HepG2 (cell line): ENCODE measurements around the gene FCHSD1. TPM values are rescaled to one million over a fixed set of nuclear protein-coding genes. Genes with fewer than 3 reads are reported as not detected.

Experiments
- ERF ChIP-seq: IDR thresholded peaks from 2 replicates; pipeline ENCODE4 v1.6.1; 2018; ENCODE audit warnings: missing biosample characterization, missing genetic modification reagents
- HHEX ChIP-seq: IDR thresholded peaks from 2 replicates; pipeline ENCODE4 v1.6.1; 2016; ENCODE audit warnings: control low read depth
- RAD51 ChIP-seq: fragments of 450-650 bp; IDR thresholded peaks from 2 replicates; pipeline ENCODE4 v1.6.1; 2016; ENCODE audit warnings: borderline replicate concordance
- ZNF124 ChIP-seq: sonication (generic); formaldehyde crosslinking; IDR thresholded peaks from 2 replicates; pipeline ENCODE4 v1.4.0; 2020; ENCODE audit warnings: missing genetic modification reagents
- ZNF570 ChIP-seq: sonication (generic); formaldehyde crosslinking; IDR thresholded peaks from 2 replicates; pipeline ENCODE4 v1.4.0; 2020; ENCODE audit warnings: mild to moderate bottlenecking, missing genetic modification reagents, borderline replicate concordance
- ZNF615 ChIP-seq: sonication (generic); formaldehyde crosslinking; IDR thresholded peaks from 2 replicates; pipeline ENCODE4 v1.5.0; 2020; ENCODE audit warnings: mild to moderate bottlenecking, missing genetic modification reagents, borderline replicate concordance
- polyA plus RNA-seq, 8 experiments: library from polyadenylated mRNA; depleted of rRNA in 3 of 8; stranded (reverse) in 7 of 8; unstranded in 1 of 8; fragments of >200 nt; fragmentation: Illumina TruSeq in 4 of 8; extraction: Trizol in 4 of 8; gene quantifications; 2 replicates each; pipeline versions ENCODE4 v1.2.1 to v1.2.3, GENCODE V29; 2011 to 2016; ENCODE audit warnings: low read depth in 4 of 8, missing spikeins in 1 of 8, mixed read lengths in 1 of 8; ENCODE audit not compliant: insufficient read depth in 1 of 8
- total RNA-seq, 5 experiments: library from RNA; depleted of rRNA; stranded (reverse); fragments of >200 nt; fragmentation: Illumina TruSeq; extraction: Trizol; gene quantifications; 2 replicates each; pipeline ENCODE4 v1.2.3, GENCODE V29; 2016; ENCODE audit warnings: low read depth in 1 of 5
- TF ChIP-seq, protein P1 (sequence below): sonication (generic); formaldehyde crosslinking; IDR thresholded peaks from 2 replicates; pipeline ENCODE4 v1.8.1; 2023; ENCODE audit warnings: mild to moderate bottlenecking, moderate library complexity, missing genetic modification reagents
- TF ChIP-seq, protein P2 (sequence below): sonication (generic); formaldehyde crosslinking; IDR thresholded peaks from 2 replicates; pipeline ENCODE4 v1.8.1; 2022; ENCODE audit warnings: mild to moderate bottlenecking, missing genetic modification reagents
- TF ChIP-seq, protein P3 (sequence below): sonication (generic); formaldehyde crosslinking; IDR thresholded peaks from 2 replicates; pipeline ENCODE4 v1.4.0; 2020; ENCODE audit warnings: missing genetic modification reagents, borderline replicate concordance
- TF ChIP-seq, protein P4 (sequence below): sonication (generic); formaldehyde crosslinking; IDR thresholded peaks from 2 replicates; pipeline ENCODE4 v1.4.0; 2020; ENCODE audit warnings: mild to moderate bottlenecking, missing genetic modification reagents
- TF ChIP-seq, protein P5 (sequence below): sonication (generic); formaldehyde crosslinking; IDR thresholded peaks from 2 replicates; pipeline ENCODE4 v1.5.1; 2020; ENCODE audit warnings: mild to moderate bottlenecking, missing genetic modification reagents, moderate library complexity
- TF ChIP-seq, protein P6 (sequence below): sonication (generic); formaldehyde crosslinking; IDR thresholded peaks from 2 replicates; pipeline ENCODE4 v1.5.0; 2020; ENCODE audit warnings: mild to moderate bottlenecking, missing genetic modification reagents, borderline replicate concordance

FCHSD1 gene
- total and polyA plus RNA-seq, 2 of the 13 experiments (the other 11 are each of a cell fraction or from before 2014, with no cell fraction given), result 5.5 to 15.4 TPM

DNA sequence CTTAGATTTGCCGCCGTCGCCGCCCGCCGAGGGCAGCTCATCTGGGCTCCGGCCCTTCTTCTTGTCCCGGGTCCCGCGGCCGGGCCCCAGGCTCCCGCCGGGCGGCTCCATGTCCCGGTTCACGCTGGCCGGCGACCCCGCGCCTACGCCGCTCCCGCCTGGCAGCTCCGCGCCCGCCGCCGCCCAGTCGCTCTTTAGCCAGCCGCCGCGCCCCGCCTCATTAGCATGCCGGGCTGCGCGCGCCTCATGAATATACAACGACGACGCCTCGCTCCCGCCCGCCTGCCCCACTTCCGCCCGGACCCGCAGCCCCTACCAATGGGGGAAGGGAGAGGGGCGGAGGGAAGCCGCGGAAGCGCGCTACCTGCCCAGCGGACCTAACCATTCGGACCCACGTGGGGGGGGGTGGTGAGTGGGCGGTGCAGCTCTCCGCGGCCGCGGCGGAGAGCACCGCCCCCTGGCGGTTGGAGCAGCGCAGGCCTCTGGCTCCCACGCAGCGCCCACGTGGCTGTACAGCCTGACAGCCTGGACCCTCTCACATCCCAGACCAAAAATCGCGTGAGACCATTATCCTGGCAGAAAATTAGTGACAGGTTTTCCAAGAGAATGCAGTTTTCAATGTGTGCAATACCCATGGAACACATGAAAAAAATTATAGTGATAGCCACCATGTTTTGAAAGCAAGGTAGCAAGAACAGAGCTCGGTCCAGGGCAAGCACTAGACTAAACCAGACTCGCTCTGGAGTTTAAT is 32.2 kb downstream of the FCHSD1 start, which contains the start of gene DIAPH1 (continued):
- TF ChIP-seq, protein P1, sequence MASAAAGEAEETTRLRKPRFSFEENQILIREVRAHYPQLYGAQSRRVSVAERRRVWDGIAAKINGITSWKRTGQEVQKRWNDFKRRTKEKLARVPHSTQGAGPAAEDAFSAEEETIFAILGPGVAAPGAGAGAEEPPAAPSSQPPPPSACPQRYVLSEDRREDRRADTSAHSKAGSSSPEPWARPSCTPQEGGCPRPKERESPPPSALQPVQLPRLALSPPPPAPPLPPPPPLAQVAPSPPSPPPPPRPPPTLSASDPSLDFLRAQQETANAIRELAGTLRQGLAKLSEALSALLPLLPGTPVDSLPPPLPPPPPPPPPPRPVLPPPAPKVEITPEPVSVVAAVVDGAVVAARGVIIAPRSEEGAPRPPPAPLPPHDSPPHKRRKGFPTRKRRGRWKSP, result peak; percentile 94
- TF ChIP-seq RAD51 (no peak), ZNF615 (CRISPR knock-in tag) (no peak), ZNF570 (no peak; the same call in 1 of the 2 replicates), HHEX (CRISPR knock-in tag) (no peak), ERF (peak; percentile 80), ZNF124 (no peak; the same call in 1 of the 2 replicates)
- TF ChIP-seq, protein P2, sequence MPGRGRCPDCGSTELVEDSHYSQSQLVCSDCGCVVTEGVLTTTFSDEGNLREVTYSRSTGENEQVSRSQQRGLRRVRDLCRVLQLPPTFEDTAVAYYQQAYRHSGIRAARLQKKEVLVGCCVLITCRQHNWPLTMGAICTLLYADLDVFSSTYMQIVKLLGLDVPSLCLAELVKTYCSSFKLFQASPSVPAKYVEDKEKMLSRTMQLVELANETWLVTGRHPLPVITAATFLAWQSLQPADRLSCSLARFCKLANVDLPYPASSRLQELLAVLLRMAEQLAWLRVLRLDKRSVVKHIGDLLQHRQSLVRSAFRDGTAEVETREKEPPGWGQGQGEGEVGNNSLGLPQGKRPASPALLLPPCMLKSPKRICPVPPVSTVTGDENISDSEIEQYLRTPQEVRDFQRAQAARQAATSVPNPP (CRISPR knock-in tag), result 0 out of 2 replicates have a peak, but pooled peaks have one; percentile 62
- TF ChIP-seq, protein P3, sequence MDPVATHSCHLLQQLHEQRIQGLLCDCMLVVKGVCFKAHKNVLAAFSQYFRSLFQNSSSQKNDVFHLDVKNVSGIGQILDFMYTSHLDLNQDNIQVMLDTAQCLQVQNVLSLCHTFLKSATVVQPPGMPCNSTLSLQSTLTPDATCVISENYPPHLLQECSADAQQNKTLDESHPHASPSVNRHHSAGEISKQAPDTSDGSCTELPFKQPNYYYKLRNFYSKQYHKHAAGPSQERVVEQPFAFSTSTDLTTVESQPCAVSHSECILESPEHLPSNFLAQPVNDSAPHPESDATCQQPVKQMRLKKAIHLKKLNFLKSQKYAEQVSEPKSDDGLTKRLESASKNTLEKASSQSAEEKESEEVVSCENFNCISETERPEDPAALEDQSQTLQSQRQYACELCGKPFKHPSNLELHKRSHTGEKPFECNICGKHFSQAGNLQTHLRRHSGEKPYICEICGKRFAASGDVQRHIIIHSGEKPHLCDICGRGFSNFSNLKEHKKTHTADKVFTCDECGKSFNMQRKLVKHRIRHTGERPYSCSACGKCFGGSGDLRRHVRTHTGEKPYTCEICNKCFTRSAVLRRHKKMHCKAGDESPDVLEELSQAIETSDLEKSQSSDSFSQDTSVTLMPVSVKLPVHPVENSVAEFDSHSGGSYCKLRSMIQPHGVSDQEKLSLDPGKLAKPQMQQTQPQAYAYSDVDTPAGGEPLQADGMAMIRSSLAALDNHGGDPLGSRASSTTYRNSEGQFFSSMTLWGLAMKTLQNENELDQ (CRISPR knock-in tag), result no peak
- TF ChIP-seq, protein P4, sequence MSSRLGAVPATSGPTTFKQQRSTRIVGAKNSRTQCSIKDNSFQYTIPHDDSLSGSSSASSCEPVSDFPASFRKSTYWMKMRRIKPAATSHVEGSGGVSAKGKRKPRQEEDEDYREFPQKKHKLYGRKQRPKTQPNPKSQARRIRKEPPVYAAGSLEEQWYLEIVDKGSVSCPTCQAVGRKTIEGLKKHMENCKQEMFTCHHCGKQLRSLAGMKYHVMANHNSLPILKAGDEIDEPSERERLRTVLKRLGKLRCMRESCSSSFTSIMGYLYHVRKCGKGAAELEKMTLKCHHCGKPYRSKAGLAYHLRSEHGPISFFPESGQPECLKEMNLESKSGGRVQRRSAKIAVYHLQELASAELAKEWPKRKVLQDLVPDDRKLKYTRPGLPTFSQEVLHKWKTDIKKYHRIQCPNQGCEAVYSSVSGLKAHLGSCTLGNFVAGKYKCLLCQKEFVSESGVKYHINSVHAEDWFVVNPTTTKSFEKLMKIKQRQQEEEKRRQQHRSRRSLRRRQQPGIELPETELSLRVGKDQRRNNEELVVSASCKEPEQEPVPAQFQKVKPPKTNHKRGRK (CRISPR knock-in tag), result peak; percentile 23; the same call in 1 of the 2 replicates
- TF ChIP-seq, protein P5, sequence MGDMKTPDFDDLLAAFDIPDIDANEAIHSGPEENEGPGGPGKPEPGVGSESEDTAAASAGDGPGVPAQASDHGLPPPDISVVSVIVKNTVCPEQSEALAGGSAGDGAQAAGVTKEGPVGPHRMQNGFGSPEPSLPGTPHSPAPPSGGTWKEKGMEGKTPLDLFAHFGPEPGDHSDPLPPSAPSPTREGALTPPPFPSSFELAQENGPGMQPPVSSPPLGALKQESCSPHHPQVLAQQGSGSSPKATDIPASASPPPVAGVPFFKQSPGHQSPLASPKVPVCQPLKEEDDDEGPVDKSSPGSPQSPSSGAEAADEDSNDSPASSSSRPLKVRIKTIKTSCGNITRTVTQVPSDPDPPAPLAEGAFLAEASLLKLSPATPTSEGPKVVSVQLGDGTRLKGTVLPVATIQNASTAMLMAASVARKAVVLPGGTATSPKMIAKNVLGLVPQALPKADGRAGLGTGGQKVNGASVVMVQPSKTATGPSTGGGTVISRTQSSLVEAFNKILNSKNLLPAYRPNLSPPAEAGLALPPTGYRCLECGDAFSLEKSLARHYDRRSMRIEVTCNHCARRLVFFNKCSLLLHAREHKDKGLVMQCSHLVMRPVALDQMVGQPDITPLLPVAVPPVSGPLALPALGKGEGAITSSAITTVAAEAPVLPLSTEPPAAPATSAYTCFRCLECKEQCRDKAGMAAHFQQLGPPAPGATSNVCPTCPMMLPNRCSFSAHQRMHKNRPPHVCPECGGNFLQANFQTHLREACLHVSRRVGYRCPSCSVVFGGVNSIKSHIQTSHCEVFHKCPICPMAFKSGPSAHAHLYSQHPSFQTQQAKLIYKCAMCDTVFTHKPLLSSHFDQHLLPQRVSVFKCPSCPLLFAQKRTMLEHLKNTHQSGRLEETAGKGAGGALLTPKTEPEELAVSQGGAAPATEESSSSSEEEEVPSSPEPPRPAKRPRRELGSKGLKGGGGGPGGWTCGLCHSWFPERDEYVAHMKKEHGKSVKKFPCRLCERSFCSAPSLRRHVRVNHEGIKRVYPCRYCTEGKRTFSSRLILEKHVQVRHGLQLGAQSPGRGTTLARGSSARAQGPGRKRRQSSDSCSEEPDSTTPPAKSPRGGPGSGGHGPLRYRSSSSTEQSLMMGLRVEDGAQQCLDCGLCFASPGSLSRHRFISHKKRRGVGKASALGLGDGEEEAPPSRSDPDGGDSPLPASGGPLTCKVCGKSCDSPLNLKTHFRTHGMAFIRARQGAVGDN, result peak; percentile 95
- TF ChIP-seq, protein P6, sequence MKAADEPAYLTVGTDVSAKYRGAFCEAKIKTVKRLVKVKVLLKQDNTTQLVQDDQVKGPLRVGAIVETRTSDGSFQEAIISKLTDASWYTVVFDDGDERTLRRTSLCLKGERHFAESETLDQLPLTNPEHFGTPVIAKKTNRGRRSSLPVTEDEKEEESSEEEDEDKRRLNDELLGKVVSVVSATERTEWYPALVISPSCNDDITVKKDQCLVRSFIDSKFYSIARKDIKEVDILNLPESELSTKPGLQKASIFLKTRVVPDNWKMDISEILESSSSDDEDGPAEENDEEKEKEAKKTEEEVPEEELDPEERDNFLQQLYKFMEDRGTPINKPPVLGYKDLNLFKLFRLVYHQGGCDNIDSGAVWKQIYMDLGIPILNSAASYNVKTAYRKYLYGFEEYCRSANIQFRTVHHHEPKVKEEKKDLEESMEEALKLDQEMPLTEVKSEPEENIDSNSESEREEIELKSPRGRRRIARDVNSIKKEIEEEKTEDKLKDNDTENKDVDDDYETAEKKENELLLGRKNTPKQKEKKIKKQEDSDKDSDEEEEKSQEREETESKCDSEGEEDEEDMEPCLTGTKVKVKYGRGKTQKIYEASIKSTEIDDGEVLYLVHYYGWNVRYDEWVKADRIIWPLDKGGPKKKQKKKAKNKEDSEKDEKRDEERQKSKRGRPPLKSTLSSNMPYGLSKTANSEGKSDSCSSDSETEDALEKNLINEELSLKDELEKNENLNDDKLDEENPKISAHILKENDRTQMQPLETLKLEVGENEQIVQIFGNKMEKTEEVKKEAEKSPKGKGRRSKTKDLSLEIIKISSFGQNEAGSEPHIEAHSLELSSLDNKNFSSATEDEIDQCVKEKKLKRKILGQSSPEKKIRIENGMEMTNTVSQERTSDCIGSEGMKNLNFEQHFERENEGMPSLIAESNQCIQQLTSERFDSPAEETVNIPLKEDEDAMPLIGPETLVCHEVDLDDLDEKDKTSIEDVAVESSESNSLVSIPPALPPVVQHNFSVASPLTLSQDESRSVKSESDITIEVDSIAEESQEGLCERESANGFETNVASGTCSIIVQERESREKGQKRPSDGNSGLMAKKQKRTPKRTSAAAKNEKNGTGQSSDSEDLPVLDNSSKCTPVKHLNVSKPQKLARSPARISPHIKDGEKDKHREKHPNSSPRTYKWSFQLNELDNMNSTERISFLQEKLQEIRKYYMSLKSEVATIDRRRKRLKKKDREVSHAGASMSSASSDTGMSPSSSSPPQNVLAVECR (CRISPR knock-in tag), result peak; percentile 91
